HG03460 (cell line): Measurements from ENCODE around the gene NDST1.

ENCODE experiments used
- ATAC-seq: cut with Tn5 transposase; IDR thresholded peaks from one replicate; pipeline ENCODE4 v1.9.1; 2021; ENCODE audit not compliant: unreplicated experiment

NDST1 gene

DNA sequence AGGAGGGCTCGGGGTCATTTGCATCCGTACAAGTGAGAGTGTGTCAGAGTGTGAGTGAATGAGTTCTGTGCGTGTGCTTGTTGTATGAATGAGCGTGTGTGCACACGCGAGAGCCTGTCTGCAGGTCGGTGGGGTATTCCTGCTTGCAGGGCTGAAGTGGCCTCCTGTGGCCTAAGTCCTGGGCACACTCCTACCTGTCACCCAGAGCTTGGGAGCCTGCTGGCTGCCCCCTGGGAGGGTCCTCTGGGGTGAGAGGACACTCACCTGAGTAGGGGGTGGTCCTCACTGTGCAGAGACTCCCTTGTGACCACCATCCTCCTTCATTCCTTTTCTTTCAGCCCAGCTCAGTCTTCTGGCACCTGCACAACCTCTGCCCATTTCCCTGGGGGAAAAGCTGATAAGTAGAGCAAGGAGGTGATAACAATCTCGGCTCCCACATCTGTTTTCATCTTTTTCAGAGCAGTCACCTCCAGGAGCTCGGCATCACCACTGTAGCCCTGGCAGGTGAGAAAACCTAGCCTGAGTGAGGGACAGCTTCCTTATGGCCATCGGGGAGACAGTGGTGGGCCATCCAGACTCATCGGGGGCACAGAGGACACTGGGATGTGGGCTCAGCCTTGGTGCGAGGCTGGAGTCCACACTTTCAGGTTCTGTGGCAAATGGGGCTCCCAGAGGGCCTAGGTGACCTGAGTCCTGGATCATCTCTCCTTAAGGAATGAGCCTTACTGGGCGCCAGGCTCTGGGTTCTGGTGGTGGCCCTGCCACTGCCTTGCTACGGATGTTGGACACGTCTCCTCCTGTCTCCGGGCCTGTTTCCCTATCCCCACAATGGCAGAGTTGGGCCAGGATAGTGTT lies 93.8 kb downstream of the NDST1 start:
- ATAC-seq, result no peak

DNA sequence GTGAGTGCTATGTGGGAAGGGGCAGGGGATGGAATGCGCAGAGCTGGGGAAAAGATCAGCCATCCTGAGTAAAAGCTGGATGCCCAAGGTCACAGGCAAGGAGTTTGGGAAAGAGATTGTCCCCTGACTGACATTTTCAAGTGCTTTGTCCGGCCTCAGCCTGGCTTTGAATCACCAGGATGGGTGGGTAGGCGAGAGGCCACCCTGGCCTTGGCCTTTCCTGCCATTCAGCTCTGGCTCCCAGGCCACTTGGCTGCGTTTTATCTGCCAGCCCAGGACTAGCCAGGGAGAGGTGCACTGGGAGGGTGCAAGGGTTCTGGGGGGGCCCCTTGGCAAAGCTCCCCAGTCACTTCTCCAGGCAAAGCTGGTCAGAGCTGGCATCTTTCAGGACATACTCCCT lies 95.1 kb downstream of the NDST1 start:
- ATAC-seq, result no peak

DNA sequence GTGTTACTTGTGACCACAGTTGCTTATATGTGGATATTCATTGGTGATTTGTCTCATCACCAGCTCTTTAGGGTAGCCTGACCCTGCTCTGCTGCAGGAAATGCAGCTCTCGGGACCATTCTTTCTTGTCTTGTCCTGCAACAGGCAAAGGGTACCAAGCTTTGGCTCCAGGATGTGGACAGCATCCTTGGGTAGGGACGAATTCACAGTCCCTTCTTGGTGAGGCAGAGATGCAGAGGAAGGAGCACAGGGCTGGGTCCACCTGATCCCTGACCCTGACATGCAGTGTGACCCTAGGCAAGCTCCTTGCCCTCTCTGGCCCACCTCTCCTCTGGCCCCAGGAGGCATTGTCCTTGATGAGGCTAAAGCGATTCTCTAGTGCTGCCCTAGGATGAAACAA lies 95.6 kb downstream of the NDST1 start:
- no peak for ATAC-seq

DNA sequence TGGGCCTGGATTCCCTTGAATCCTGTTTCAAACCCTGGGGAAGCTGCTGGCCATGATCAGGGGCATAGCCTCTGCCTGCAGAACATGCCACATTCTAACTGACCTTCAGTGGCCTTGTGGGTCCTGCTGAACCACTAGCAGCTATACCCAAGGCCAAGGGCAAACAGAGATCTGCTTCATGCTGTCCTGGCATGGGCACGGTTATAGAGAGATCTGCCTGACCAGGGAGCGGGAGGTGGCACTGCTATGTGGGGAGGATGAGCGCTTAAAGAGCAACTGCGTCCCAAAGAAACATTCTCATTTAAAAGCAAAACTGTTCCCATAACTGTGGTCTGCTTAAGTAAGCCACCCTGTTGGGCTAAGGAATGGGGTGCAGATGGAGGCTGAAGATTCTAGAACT lies 96.1 kb downstream of the NDST1 start:
- no peak for ATAC-seq

DNA sequence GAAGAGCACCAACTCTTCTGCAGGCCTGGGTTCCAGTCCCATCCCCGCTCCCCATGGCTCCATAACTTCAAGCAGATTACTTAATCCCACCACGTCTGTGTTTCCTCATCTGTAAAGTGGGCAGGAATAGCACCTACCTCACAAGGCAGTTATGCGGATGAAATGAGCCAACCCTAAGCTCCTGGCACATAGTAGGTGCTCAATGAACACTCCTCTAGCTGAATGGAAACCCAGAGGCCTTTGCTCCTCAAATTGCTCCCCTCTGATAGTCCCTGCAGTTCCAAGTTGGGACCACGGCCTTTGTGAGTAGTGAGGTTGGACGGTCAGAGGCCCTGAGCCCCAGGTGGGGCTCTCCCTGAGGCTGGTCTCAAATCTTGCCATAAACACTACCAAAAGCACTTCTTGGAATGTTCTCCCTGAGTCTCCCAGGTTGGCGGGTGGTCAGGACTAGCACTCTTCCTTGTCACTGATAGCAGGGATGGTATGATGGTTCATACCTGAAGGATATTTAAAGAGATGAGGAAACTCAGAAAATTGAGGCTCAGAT lies 97.0 kb downstream of the NDST1 start:
- ATAC-seq, result no peak

DNA sequence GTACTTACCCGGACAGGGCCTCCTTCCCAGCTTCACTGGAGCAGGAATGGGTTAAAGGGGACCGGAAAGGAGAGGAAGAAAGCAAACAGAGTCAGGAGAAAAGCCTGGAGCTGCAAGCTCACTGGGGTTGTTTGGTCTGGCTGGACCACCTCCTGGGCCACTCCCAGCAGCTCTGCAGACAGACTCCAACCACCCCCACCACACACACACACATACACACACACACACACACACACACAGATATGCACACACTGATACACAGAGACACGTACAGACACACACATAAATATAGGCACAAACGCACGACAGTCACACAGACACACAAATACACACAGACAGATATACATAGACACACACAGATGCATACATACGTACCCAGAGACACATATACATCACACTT lies 97.6 kb downstream of the NDST1 start:
- ATAC-seq, result no peak

DNA sequence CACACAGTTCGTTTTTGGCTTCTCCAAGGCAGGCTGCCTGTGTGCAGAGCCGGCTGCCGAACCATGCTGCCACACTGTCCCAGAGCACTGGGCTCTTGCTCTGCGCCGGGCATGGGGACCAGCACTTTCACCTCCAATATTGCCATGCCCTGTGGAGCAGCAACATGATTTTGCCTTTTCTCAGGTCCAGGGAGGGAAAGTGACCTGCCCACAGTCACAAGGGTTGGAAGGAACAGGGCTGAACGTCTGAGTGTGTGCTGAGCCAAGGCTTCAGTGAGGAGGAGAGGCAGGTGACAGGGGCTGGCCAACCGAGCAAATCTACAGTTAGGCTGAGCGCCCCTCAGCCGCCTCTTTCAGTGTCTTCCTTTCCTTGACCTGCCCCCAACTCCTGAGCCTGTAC lies 98.5 kb downstream of the NDST1 start:
- ATAC-seq, result no peak

DNA sequence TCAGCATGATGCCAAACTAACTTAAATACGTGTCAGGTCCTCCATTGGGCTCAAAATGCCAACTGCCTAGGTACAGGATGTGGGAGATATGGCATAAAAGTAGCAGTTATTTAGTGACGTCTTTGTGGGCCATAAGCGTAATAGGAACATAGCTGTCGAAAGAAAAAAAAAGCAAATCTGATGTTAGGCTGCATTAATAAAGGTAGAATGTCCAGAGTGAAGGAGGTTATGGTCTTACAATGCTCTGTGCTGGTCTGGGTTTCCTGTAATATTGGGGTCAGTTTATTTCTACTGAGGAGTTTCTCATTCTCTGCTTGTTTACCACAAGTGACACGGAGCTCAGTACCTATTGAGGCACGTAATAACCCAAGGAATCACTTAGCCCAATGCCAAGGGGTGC lies 99.2 kb downstream of the NDST1 start:
- no peak for ATAC-seq
